Muscle of arm (tissue), 12 donors: ENCODE measurements around the gene CYYR1. TPM values are rescaled to one million over a fixed set of nuclear protein-coding genes. Genes with fewer than 3 reads are reported as not detected.
A peak's percentile ranks its signal among the peaks of the same experiment; 100 is the strongest.

Source experiments
- DNase-seq: peaks from one replicate; pipeline ENCODE4 v3.0.0-alpha.2; 2013
- polyA plus RNA-seq, 12 donors: library from polyadenylated mRNA; unstranded; fragments of 120-200 nt; gene quantifications; one replicate each; pipeline ENCODE4 v1.2.1, GENCODE V29; 2013; ENCODE audit not compliant: insufficient read length in 12 of 12

The CYYR1 gene
- polyA plus RNA-seq, 12 donors, result 13.1 to 24.3 (median 16.0) TPM; not detected in 1

DNA sequence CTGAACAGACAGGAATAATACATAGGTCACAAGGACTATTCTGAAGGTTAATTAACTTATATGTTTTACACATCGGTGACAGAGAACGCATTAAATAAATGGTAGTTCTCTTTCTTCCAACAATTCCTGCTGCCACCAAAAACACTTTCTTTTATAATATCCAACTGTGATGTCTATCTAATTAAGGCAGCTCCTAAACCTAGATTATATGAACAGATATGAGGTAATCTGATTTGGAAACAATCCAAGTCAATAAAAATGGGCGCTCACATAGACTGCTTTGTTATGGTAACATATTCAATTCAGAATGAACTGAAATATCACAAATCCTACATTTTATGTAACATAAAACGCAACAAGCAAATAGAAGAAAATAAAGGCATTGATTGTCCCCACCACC is 16.0 kb downstream of the CYYR1 start:
- no peak for DNase-seq

DNA sequence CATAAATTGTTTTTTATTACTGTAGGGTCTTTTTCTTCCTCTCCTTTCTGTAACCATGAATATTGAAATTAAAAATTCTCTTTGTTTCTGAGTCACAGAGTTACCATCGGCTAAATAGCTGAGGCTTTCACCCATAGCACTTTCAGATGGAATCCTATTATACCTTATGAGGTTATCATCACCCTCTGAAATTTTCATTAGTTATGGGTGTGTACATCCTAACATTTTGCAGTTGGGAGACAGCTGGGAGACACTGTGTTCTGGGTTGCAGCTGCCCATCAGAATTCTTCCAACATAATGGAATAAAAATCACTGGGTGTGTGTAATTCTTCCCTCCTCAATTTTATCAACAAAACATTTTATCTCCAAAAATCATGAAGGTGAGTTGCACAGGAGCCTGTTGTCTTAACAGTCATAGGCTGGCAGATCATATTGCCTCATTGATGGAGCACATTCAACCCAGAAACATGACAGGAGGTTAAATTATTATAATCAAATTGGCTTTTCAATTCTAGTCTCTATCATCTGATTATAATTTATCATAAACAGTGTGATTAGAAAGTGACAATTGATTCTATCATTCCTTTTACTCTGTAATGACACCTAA is 17.4 kb downstream of the CYYR1 start:
- no peak for DNase-seq

- no peak for DNase-seq
Measured at GRCh38 chr21:26554365-26554764, 18.7 kb downstream of the CYYR1 start.

DNA sequence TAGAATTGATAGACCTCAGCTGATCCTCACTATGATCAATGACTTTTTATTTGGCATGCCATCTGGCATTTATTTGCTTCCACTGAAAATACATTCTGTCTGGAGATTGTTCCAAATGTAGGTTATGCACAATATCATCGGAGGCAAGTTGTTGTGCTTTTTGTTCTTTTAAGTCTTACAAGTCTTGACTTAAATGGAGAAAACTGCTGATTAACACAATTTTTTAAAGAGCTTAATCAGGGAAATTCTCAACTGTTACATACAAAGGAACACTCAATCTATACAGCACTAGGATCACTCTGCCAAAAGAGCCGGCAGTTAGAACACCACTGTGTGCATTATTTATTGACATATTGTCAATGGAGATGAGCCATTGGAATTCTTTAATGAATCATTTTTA is 19.2 kb downstream of the CYYR1 start:
- no peak for DNase-seq

- DNase-seq, result no peak
Measured at GRCh38 chr21:26550326-26550725, 22.8 kb downstream of the CYYR1 start.

DNA sequence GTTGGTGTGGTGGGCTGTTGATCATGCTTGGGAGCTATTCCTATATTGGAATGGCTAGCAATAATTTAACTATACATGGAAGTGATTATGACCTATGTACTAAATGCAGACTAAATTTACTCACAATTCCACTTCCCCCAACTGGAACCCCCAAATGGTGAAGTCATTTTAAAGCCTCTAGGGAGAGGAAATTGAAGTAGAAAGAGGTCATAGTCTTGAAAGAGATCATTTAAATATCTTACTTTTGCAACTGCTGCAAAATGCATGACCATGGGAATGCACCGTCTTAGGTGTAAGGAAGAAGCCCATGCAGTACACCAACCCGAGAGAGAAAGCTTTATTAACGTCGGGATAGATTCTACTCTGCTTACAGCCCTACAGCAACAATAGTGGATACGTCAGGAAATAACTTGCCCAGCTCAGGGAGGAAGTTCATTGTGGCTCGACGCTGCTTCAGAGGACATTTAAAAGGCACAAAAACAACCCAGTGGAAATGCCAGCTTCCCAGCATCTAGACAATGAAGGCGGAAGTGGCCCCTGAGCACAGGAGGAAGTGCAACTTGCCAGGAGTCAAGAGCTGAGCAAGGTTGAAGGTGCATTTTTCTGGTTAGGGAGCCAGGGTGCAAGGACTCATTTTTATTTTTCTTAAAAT is 26.5 kb downstream of the CYYR1 start:
- peak; percentile 8 for DNase-seq

DNA sequence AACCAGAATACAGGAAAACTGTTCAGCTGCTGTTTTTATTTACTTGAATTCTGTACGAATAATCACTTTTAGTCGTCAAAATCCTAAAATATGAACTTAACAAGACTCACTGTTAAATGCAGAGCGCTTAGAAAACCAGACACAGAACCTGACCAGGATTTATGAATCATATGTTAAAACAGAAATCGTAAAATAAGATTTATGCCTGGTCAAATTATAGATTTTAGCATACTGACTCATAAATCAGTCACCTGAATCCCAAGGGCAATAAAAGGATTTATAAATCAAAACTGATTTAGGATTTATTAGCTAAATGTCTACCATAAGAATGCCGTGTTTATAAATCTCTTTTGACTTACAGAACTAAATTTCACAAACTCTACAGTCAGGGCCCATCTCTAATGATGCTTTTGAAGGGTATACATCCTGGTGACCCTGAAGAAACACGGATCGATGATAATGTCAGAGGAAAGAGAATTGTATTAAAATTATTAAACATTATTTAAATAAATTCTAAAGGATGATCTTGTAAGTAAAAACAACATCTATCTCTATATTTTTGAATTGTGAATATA is 28.8 kb downstream of the CYYR1 start:
- no peak for DNase-seq

DNA sequence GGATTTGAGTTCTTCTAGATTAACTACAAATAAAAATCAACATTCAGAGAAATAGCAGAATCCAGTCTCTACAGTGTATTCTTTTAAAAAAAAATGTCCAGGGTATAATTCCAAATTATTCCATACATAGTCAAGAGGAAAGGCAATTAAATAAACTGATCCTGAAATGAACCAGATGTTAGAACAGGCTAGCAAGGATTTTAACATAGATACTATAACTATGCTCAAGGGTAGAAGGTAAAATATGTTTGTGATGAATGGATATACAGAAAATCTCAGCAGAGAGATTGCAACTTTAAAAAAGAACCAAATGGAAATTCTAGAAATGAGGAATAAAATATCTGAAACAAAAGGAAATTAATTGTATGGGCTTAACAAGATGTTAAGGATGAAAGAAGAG is 32.4 kb downstream of the CYYR1 start:
- no peak for DNase-seq

- no peak for DNase-seq
Measured at GRCh38 chr21:26539566-26539965, 33.5 kb downstream of the CYYR1 start.

DNA sequence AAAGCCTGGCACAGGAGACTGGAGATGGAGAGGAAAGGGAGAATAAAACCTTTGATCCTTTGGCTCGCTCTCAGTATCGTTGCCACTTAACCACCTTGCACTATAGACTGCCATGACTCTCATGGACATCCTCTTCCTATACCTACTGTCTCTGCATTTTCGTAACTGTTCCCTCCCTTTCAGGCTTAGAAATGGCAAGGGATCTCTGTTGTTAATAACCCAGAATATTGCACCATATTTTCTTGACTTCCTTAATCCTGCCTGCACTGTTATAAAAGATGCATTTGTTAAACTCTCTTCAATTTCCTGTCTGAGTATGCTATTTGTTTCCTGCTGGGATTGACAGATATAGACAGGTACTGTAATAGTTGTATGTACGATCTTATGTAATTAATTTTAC is 38.6 kb downstream of the CYYR1 start:
- DNase-seq, result no peak

- DNase-seq, result no peak
Measured at GRCh38 chr21:26532208-26532607, 40.9 kb downstream of the CYYR1 start.

DNA sequence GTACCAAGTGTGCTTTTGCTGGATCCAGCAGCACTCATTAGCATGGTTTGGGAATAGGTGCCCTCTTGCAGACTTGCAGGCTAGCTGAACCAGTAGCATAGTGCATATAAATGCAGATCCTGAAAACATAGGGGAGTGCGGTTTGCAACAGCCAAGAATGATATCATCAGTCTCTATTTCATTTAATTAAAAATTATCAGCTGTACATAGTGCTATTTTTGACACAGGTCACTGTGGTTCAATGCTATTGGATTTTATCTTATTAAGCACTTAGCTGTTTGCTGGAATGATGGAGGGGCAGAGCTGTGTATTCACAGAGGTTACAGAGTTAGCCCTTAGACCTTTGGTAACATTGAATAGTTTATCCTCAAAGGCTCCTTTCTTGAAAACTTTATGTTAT is 43.6 kb downstream of the CYYR1 start:
- no peak for DNase-seq

DNA sequence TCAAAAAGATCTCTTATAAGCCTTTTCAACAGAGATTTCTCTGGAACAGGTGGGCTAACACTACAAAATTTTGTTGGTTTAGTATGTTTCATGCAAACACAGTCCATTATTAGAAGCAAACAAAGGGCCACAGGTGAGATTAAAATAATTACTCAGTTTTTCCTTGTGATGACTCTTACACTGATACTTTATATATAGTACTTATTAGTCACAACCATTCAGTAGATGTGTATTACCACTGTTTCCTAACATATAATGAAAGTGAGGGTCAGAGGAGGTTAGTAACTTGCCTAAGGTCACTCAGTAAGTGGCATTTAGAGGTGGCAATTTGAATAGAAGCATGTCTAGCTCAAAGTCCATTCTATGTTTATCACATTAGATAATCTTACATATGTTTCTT is 44.2 kb downstream of the CYYR1 start:
- DNase-seq, result no peak

DNA sequence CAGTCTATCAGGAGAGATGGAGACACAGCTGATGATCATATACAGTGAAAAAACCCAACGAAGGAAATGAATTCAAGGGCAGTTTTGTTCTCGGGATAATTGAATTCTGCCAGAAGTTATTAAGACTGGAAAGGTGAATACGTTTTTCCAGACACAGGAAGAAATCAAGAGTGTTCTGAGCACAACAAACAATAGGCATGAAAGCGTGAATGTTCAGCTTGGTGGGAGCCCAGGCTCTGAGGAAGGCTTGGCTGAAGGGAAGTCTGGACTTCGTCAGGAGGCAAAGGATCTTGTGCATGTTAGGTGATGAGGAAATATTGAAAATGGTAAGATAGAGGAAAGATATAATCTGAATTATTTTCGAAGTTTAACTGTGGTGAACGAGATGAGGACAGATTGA is 50.4 kb downstream of the CYYR1 start:
- DNase-seq, result no peak

DNA sequence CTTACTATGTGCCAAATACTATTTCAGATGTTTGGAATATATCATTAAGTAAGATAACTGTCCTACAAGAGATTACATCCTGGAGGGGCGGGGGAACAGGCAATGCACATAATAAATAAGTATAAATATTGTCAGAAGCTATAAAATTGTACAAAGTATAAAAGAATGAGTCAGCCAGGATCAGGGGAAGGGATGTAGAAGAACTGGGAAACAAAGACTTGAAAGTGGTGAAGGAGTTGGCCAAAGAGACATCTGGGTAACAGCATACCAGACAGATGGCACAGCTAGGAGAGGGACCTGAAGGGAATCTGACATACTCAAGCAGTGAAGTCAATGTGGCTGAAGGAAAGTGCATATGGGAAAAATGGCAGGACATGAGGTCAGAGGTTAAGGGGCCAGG is 53.9 kb downstream of the CYYR1 start:
- DNase-seq, result no peak

GRCh38 chr21:26515257-26515656 is 57.8 kb downstream of the CYYR1 start:
- DNase-seq, result no peak

- no peak for DNase-seq
Measured at GRCh38 chr21:26513212-26513611, 59.9 kb downstream of the CYYR1 start.

- no peak for DNase-seq
Measured at GRCh38 chr21:26512664-26513063, 60.4 kb downstream of the CYYR1 start.

GRCh38 chr21:26508903-26509302 is 64.2 kb downstream of the CYYR1 start:
- DNase-seq, result no peak

- DNase-seq, result no peak
Measured at GRCh38 chr21:26506956-26507355, 66.1 kb downstream of the CYYR1 start.

DNA sequence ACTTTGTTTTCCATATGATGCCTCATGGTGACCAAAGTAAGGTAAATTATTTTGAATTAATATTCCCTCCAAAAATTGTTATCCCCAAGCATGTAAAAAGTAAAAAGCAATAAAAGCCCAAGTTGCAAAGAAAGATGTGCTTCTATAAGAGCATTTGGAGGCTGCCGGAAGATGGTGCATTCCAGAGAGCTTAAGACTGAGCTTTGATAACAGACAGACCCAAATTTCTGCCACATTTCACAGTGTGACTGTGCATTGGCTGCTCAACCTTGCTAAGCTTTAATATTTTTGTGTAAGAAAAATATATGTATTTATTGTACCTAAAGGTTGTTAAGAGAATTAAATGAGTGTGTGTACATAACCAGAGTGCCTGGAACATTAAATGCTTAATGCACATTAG is 67.9 kb downstream of the CYYR1 start:
- DNase-seq, result no peak

DNA sequence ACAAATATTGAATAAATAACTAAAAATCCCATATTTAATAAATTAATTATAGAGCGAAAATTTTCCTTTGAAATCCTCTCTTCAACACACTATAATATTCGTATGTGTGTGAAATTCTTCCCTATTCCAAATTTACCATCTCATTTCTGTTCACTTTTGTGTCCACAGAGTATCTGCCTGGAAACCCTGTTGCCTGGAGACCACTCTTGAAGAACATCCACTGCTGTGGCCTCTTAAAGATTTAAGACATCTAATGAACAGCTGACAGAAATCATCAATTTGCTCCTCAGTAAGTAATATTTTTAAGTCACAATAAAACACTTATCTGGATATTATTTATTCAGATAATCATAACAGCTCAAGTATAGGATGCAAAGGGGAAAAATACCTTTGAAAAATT is 69.7 kb downstream of the CYYR1 start:
- DNase-seq, result no peak

- DNase-seq, result no peak
Measured at GRCh38 chr21:26501495-26502021, 71.5 kb downstream of the CYYR1 start.

DNA sequence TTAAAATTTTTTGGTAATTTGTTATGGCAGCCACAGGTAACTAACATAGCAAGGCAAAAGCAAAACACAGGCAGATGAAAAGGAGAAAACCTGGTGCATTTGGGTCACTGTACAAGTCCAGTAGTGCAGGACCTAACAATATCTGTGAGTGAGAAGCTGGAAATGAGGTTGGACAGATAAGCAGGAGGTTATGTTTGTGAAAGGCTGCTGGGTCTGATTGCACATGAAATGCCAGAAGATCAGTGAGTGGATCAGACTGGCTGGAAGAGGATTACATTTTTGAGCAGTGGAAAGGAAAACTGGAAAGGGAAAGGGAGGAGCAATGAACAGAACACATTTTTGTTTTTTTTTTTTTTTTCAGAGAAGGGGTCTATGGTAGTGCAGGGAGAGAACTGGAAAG is 73.6 kb downstream of the CYYR1 start:
- DNase-seq, result no peak
